ENCODE results near the gene LSP1.
A peak's percentile ranks its signal among the peaks of the same experiment; 100 is the strongest.

The LSP1 gene

GRCh38 chr11:1899090-1899489 is 46.2 kb downstream of the LSP1 start:
- no peak overlapping the region for H3K27ac ChIP-seq (ENCODE audit: low read depth, low read length)
- H3K9me3 ChIP-seq (ENCODE audit: control insufficient read depth in 5 of 5, low read length in 5 of 5), result peaks cover 0 to under 1% (median 0%) of the 10 kb centered on the region in 5 donors
- no peaks in the 10 kb centered on the region for H3K36me3 ChIP-seq (ENCODE audit: control insufficient read depth in 5 of 5, insufficient read depth in 5 of 5, low read length in 5 of 5)
- no peak overlapping the region for H3K4me3 ChIP-seq (ENCODE audit: low read depth in 1 of 5, low read length in 5 of 5)
- peaks cover 0 to 1% (median 0%) of the 10 kb centered on the region in 5 donors for H3K27me3 ChIP-seq (ENCODE audit: control insufficient read depth in 5 of 5, insufficient read depth in 4 of 5, low read length in 5 of 5)
- H3K4me1 ChIP-seq (ENCODE audit: control insufficient read depth in 5 of 5, insufficient read depth in 5 of 5, low read length in 5 of 5), result peaks cover 0 to 9% (median 0%) of the 10 kb centered on the region in 5 donors
- no peak overlapping the region for H3K9ac ChIP-seq (ENCODE audit: low read length in 5 of 5)

GRCh38 chr11:1899686-1900085 is 46.8 kb downstream of the LSP1 start:
- Histone ChIP-seq H3K4me3 (ENCODE audit: low read depth in 1 of 5, low read length in 5 of 5) (no peak overlapping the region), H3K27ac (ENCODE audit: low read depth, low read length) (no peak overlapping the region), H3K9me3 (ENCODE audit: control insufficient read depth in 5 of 5, low read length in 5 of 5) (no peaks in the 10 kb centered on the region), H3K9ac (ENCODE audit: low read length in 5 of 5) (no peak overlapping the region), H3K36me3 (ENCODE audit: control insufficient read depth in 5 of 5, insufficient read depth in 5 of 5, low read length in 5 of 5) (no peaks in the 10 kb centered on the region), H3K27me3 (ENCODE audit: control insufficient read depth in 5 of 5, insufficient read depth in 4 of 5, low read length in 5 of 5) (no peaks in the 10 kb centered on the region), H3K4me1 (ENCODE audit: control insufficient read depth in 5 of 5, insufficient read depth in 5 of 5, low read length in 5 of 5) (peaks cover 0 to 9% (median 0%) of the 10 kb centered on the region in 5 donors)

GRCh38 chr11:1906181-1906580 is 53.3 kb downstream of the LSP1 start:
- Histone ChIP-seq H3K4me1 (ENCODE audit: control insufficient read depth in 5 of 5, insufficient read depth in 5 of 5, low read length in 5 of 5) (peaks cover 6 to 45% (median 21%) of the 10 kb centered on the region in 5 donors), H3K27ac (ENCODE audit: low read depth, low read length) (peak overlapping the region; percentile 73), H3K9me3 (ENCODE audit: control insufficient read depth in 5 of 5, low read length in 5 of 5) (no peaks in the 10 kb centered on the region), H3K36me3 (ENCODE audit: control insufficient read depth in 5 of 5, insufficient read depth in 5 of 5, low read length in 5 of 5) (no peaks in the 10 kb centered on the region), H3K27me3 (ENCODE audit: control insufficient read depth in 5 of 5, insufficient read depth in 4 of 5, low read length in 5 of 5) (peaks cover 0 to 15% (median 4%) of the 10 kb centered on the region in 5 donors), H3K4me3 (ENCODE audit: low read depth in 1 of 5, low read length in 5 of 5) (no peak overlapping the region), H3K9ac (ENCODE audit: low read length in 5 of 5) (peak overlapping the region in 1 of 5 donors; percentile 44)

GRCh38 chr11:1906611-1907423 is 53.9 kb downstream of the LSP1 start:
- H3K27ac ChIP-seq (ENCODE audit: low read depth, low read length), result peak overlapping the region; percentile 73
- peaks cover 6 to 49% (median 21%) of the 10 kb centered on the region in 5 donors for H3K4me1 ChIP-seq (ENCODE audit: control insufficient read depth in 5 of 5, insufficient read depth in 5 of 5, low read length in 5 of 5)
- H3K4me3 ChIP-seq (ENCODE audit: low read depth in 1 of 5, low read length in 5 of 5), result no peak overlapping the region
- peaks cover 0 to 15% (median 4%) of the 10 kb centered on the region in 5 donors for H3K27me3 ChIP-seq (ENCODE audit: control insufficient read depth in 5 of 5, insufficient read depth in 4 of 5, low read length in 5 of 5)
- H3K9ac ChIP-seq (ENCODE audit: low read length in 5 of 5), result peak overlapping the region in 1 of 5 donors; percentile 49
- no peaks in the 10 kb centered on the region for H3K9me3 ChIP-seq (ENCODE audit: control insufficient read depth in 5 of 5, low read length in 5 of 5)
- H3K36me3 ChIP-seq (ENCODE audit: control insufficient read depth in 5 of 5, insufficient read depth in 5 of 5, low read length in 5 of 5), result no peaks in the 10 kb centered on the region

- H3K4me3 ChIP-seq (ENCODE audit: low read depth in 1 of 5, low read length in 5 of 5), result no peak overlapping the region
Measured at GRCh38 chr11:1908618-1909017, 55.7 kb downstream of the LSP1 start.

GRCh38 chr11:1909524-1909923 is 56.6 kb downstream of the LSP1 start:
- Histone ChIP-seq H3K4me3 (ENCODE audit: low read depth in 1 of 5, low read length in 5 of 5) (no peak overlapping the region), H3K9ac (ENCODE audit: low read length in 5 of 5) (no peak overlapping the region), H3K27ac (ENCODE audit: low read depth, low read length) (peak overlapping the region; percentile 73), H3K4me1 (ENCODE audit: control insufficient read depth in 5 of 5, insufficient read depth in 5 of 5, low read length in 5 of 5) (peaks cover 6 to 72% (median 21%) of the 10 kb centered on the region in 5 donors), H3K27me3 (ENCODE audit: control insufficient read depth in 5 of 5, insufficient read depth in 4 of 5, low read length in 5 of 5) (peaks cover 0 to 15% (median 4%) of the 10 kb centered on the region in 5 donors), H3K9me3 (ENCODE audit: control insufficient read depth in 5 of 5, low read length in 5 of 5) (no peaks in the 10 kb centered on the region), H3K36me3 (ENCODE audit: control insufficient read depth in 5 of 5, insufficient read depth in 5 of 5, low read length in 5 of 5) (no peaks in the 10 kb centered on the region)

More at GRCh38 chr11:1908618-1909017, 55.7 kb downstream of the LSP1 start:
- H3K27me3 ChIP-seq (ENCODE audit: control insufficient read depth in 5 of 5, insufficient read depth in 4 of 5, low read length in 5 of 5), result peaks cover 0 to 15% (median 4%) of the 10 kb centered on the region in 5 donors
- no peaks in the 10 kb centered on the region for H3K9me3 ChIP-seq (ENCODE audit: control insufficient read depth in 5 of 5, low read length in 5 of 5)
- H3K27ac ChIP-seq (ENCODE audit: low read depth, low read length), result peak overlapping the region; percentile 73
- no peaks in the 10 kb centered on the region for H3K36me3 ChIP-seq (ENCODE audit: control insufficient read depth in 5 of 5, insufficient read depth in 5 of 5, low read length in 5 of 5)
- peaks cover 6 to 62% (median 21%) of the 10 kb centered on the region in 5 donors for H3K4me1 ChIP-seq (ENCODE audit: control insufficient read depth in 5 of 5, insufficient read depth in 5 of 5, low read length in 5 of 5)
- peak overlapping the region in 1 of 5 donors; percentile 14 for H3K9ac ChIP-seq (ENCODE audit: low read length in 5 of 5)

- Histone ChIP-seq H3K36me3 (ENCODE audit: control insufficient read depth in 5 of 5, insufficient read depth in 5 of 5, low read length in 5 of 5) (no peaks in the 10 kb centered on the region), H3K27ac (ENCODE audit: low read depth, low read length) (no peak overlapping the region), H3K9ac (ENCODE audit: low read length in 5 of 5) (no peak overlapping the region), H3K27me3 (ENCODE audit: control insufficient read depth in 5 of 5, insufficient read depth in 4 of 5, low read length in 5 of 5) (peaks cover 0 to 4% (median 0%) of the 10 kb centered on the region in 5 donors), H3K4me3 (ENCODE audit: low read depth in 1 of 5, low read length in 5 of 5) (no peak overlapping the region), H3K9me3 (ENCODE audit: control insufficient read depth in 5 of 5, low read length in 5 of 5) (no peaks in the 10 kb centered on the region), H3K4me1 (ENCODE audit: control insufficient read depth in 5 of 5, insufficient read depth in 5 of 5, low read length in 5 of 5) (peaks cover 4 to 67% (median 16%) of the 10 kb centered on the region in 5 donors)
Measured at GRCh38 chr11:1912289-1912878, 59.5 kb downstream of the LSP1 start.

- no peak overlapping the region for H3K4me3 ChIP-seq (ENCODE audit: low read depth in 1 of 5, low read length in 5 of 5)
- peaks cover 0 to 7% (median 2%) of the 10 kb centered on the region in 5 donors for H3K27me3 ChIP-seq (ENCODE audit: control insufficient read depth in 5 of 5, insufficient read depth in 4 of 5, low read length in 5 of 5)
- no peaks in the 10 kb centered on the region for H3K36me3 ChIP-seq (ENCODE audit: control insufficient read depth in 5 of 5, insufficient read depth in 5 of 5, low read length in 5 of 5)
- no peak overlapping the region for H3K27ac ChIP-seq (ENCODE audit: low read depth, low read length)
- H3K9me3 ChIP-seq (ENCODE audit: control insufficient read depth in 5 of 5, low read length in 5 of 5), result no peaks in the 10 kb centered on the region
- peaks cover 0 to 68% (median 24%) of the 10 kb centered on the region in 5 donors for H3K4me1 ChIP-seq (ENCODE audit: control insufficient read depth in 5 of 5, insufficient read depth in 5 of 5, low read length in 5 of 5)
- no peak overlapping the region for H3K9ac ChIP-seq (ENCODE audit: low read length in 5 of 5)
Measured at GRCh38 chr11:1913271-1914060, 60.6 kb downstream of the LSP1 start.

GRCh38 chr11:1915795-1916131 is 62.9 kb downstream of the LSP1 start:
- no peak overlapping the region for H3K4me3 ChIP-seq (ENCODE audit: low read depth in 1 of 5, low read length in 5 of 5)
- peaks cover 0 to 70% (median 23%) of the 10 kb centered on the region in 5 donors for H3K4me1 ChIP-seq (ENCODE audit: control insufficient read depth in 5 of 5, insufficient read depth in 5 of 5, low read length in 5 of 5)
- H3K27ac ChIP-seq (ENCODE audit: low read depth, low read length), result no peak overlapping the region
- H3K36me3 ChIP-seq (ENCODE audit: control insufficient read depth in 5 of 5, insufficient read depth in 5 of 5, low read length in 5 of 5), result no peaks in the 10 kb centered on the region
- H3K27me3 ChIP-seq (ENCODE audit: control insufficient read depth in 5 of 5, insufficient read depth in 4 of 5, low read length in 5 of 5), result peaks cover 0 to 12% (median 2%) of the 10 kb centered on the region in 5 donors
- H3K9me3 ChIP-seq (ENCODE audit: control insufficient read depth in 5 of 5, low read length in 5 of 5), result no peaks in the 10 kb centered on the region
- H3K9ac ChIP-seq (ENCODE audit: low read length in 5 of 5), result no peak overlapping the region

Data from subcutaneous abdominal adipose tissue (tissue), 5 donors.